BJ (cell line): ENCODE data around the gene TTLL10. TPM values are rescaled to one million over a fixed set of nuclear protein-coding genes. Genes with fewer than 3 reads are reported as not detected.

Experiments
- CTCF ChIA-PET: fragments of 350-600 bp; formaldehyde crosslinking; extraction: SDS; loops from one replicate; lab custom pipeline; 2021; ENCODE audit warnings: antibody characterized with exemption, inconsistent platforms; lab: Yijun Ruan, JAX
- POLR2A ChIA-PET: fragments of 300-600 bp; sonication (Branson Sonifier 250); formaldehyde crosslinking; extraction: SDS; loops from one replicate; lab custom pipeline; 2021; ENCODE audit warnings: antibody characterized with exemption; lab: Charles Lee
- DNase-seq: peaks from one replicate; pipeline ENCODE4 v3.0.0-alpha.2; 2011; ENCODE audit warnings: low read depth
- H3K27me3 ChIP-seq: 2 replicates; pipeline ENCODE4 v1.6.0; 2011; ENCODE audit warnings: low read length; ENCODE audit not compliant: control insufficient read depth, insufficient read depth
- H3K36me3 ChIP-seq: 2 replicates; pipeline ENCODE4 v1.5.1; 2011; ENCODE audit warnings: low read length; ENCODE audit not compliant: control insufficient read depth, insufficient read depth
- H3K4me3 ChIP-seq: 2 replicates; pipeline ENCODE4 v1.5.1; 2011; ENCODE audit warnings: low read depth, mild to moderate bottlenecking, control low read depth, low read length
- polyA plus RNA-seq: library from polyadenylated mRNA; depleted of rRNA; stranded (reverse); fragments of >200 nt; gene quantifications from 2 replicates; pipeline ENCODE4 v1.2.3, GENCODE V29; 2011
- TF ChIP-seq, protein P1 (sequence below): IDR thresholded peaks from 2 replicates; pipeline ENCODE4 v1.5.1; 2011; ENCODE audit warnings: low read depth, mild to moderate bottlenecking, control low read depth, inconsistent platforms, low read length, moderate library complexity; ENCODE audit not compliant: insufficient read depth

TTLL10 gene
- polyA plus RNA-seq, 1 experiment = not detected

DNA sequence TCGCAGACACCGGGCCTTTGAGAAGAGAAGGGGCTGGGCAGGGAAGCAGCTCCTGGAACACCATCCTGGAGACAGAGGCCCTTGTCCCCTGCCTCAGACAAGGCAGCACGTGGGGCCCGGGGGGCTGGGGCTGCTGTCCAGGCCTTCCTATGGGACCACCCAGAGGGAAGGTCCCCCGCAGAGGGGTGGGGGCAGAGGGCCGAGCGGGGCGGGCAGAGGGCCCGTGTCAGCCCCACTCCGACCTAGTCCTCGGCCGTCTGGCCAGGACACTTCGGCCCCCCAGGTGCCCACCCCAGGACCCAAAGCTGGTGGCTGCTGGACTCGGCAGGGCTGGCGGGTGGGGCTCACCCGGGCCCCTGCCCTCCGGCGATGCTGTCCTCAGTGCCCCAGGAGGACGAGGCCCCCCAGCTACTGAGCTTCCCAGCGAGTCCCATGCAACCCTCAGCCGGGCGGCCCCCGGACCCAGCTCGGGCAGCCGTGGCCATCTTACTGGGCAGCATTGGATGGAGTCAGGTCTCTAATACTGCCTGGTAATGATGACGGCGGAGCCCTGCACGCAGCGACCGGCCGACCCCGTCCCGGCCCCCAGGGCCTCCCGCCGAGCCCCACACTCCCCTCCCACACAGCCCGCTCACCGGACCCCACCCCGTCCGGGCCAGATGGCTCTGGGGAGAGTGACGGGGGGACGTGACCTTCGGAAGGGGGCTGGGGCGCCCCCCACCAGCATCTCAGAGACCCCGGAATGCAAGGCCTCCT, 6.9 kb upstream of the TTLL10 start:
- DNase-seq = no peak
- H3K27me3 ChIP-seq = peaks cover 5% of the 10 kb centered on the region
- TF ChIP-seq, protein P1, sequence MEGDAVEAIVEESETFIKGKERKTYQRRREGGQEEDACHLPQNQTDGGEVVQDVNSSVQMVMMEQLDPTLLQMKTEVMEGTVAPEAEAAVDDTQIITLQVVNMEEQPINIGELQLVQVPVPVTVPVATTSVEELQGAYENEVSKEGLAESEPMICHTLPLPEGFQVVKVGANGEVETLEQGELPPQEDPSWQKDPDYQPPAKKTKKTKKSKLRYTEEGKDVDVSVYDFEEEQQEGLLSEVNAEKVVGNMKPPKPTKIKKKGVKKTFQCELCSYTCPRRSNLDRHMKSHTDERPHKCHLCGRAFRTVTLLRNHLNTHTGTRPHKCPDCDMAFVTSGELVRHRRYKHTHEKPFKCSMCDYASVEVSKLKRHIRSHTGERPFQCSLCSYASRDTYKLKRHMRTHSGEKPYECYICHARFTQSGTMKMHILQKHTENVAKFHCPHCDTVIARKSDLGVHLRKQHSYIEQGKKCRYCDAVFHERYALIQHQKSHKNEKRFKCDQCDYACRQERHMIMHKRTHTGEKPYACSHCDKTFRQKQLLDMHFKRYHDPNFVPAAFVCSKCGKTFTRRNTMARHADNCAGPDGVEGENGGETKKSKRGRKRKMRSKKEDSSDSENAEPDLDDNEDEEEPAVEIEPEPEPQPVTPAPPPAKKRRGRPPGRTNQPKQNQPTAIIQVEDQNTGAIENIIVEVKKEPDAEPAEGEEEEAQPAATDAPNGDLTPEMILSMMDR = no peak
- H3K4me3 ChIP-seq = no peak overlapping the region
- POLR2A ChIA-PET = no interaction called here
- CTCF ChIA-PET = no interaction called here
- H3K36me3 ChIP-seq = no peaks in the 10 kb centered on the region

DNA sequence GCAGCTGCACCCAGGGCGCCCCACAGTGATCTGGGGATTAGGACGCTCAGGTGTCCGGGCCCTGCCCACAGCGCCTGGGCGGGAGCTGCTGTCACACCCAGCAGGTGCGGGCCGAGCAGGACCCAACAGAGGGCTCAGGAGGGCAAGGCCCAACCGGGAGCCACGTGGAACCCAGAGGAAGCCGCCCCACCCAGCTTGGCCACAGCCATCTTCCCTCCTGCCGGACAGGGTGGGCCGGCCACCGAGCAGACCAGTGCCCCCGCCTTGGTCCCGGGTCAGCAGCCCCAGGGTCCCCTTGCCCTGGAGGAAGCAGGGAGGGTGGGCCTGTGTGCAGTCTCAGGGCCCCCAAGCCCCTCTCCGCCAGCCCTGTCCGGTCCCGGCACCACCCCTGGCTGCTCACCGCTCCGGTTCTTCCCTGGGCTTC, 6.3 kb upstream of the TTLL10 start:
- peaks cover 9% of the 10 kb centered on the region for H3K27me3 ChIP-seq

DNA sequence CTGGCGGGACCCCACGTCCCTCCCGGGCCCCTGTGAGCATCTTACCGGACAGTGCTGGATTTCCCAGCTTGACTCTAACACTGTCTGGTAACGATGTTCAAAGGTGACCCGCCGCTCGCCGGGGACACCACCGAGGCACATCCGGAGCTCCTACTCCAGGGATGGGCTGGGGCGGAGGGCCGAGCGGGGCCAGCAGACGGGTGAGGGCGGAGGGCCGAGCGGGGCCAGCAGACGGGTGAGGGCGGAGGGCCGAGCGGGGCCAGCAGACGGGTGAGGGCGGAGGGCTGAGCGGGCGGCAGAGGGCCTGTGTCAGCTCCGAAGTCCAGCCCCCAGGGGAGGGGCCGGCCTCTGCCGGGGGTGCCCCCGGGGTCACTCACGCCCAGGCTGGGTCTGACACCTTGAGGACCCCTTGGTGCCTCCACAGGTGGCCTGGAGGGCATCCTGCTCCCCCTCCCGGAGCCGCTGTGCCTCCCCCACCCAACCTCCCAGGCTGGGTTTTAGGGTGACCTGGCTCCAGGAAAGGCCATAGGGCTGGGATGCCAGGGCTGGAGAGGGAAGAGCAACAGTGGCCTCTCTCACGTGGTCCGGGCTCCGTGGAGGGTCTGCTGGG, 5.7 kb upstream of the TTLL10 start:
- H3K27me3 ChIP-seq = peaks cover 10% of the 10 kb centered on the region
- CTCF ChIA-PET = no interaction called here
- no peak overlapping the region for H3K4me3 ChIP-seq
- no peaks in the 10 kb centered on the region for H3K36me3 ChIP-seq
- no peak for DNase-seq
- TF ChIP-seq, protein P1 = no peak
- POLR2A ChIA-PET = no interaction called here

More for the DNA sequence above, 6.3 kb upstream of the TTLL10 start:
- POLR2A ChIA-PET = no interaction called here
- CTCF ChIA-PET = no interaction called here
- Histone ChIP-seq H3K4me3 (no peak overlapping the region), H3K36me3 (no peaks in the 10 kb centered on the region)
- TF ChIP-seq, protein P1 = no peak
- DNase-seq = no peak

DNA sequence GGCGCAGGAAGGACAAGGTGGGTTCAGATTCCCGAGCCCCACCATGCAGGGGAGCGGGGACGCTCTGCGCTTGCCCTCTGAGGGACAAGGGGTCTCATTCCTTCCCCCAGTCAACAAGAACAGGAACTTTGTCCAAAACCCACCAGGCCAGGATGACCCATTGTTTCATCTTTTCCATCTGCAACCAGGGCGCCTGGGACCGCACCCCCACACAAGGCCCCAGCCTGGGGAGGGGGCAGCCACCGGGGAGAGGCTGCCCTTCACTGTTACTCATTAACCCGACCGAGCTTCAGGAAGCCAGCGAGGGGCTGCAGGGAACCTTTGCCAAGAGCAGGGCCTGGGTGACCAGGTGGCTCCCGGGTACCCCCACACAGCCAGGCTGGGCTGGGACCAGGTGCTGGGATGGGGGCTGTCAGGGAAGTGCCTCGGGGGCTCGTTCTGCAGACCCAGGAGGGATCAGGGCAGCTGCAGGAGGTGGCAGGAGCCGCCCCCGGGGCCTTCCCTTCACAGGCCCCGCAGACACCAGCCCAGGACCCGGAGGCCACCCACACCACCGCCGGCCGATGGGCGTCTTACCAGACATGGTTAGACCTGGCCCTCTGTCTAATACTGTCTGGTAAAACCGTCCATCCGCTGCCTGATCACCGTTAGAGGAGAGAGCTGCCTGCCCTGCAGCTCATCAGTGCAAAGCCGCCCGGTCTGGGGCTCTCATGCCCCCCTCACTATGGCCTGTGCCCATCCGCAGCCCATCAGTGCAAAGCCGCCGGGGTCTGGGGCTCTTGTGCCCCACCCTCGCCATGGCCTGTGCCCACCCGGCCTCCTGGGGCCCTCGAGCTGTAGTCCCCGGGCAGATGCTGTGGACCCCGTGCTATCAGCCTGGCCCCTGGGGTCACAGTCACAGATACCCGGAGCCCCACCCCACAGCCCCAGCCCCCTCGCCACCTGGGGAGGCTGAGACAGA, 4.9 kb upstream of the TTLL10 start:
- Histone ChIP-seq H3K4me3 (no peak overlapping the region), H3K36me3 (no peaks in the 10 kb centered on the region), H3K27me3 (peaks cover 14% of the 10 kb centered on the region)
- TF ChIP-seq, protein P1 = no peak
- POLR2A ChIA-PET = no interaction called here
- CTCF ChIA-PET = interaction anchor here (1.0 to 1.5 kb wide), 2 partner anchors 46 to 73 kb away, joined by 3 read pairs; no protein-coding TSS in a partner anchor
- DNase-seq = no peak
